IMR-90 (cell line): ENCODE measurements around the gene ZNF221. TPM values are rescaled to one million over a fixed set of nuclear protein-coding genes. Genes with fewer than 3 reads are reported as not detected.

Experiments
- ATAC-seq: fragments of 200-7000 bp; cut with Tn5 transposase; 2 replicates; pipeline ENCODE4 v1.9.1; 2020; ENCODE audit warnings: low read depth, mild to moderate bottlenecking, moderate library complexity
- BruUV-seq: library from RNA; stranded (reverse); fragments of 400-500 nt; replicated peaks from 2 replicates; lab custom pipeline; 2021; lab: Mats Ljungman, UMichigan
- CTCF ChIA-PET: fragments of 300-600 bp; formaldehyde crosslinking; extraction: SDS; loops from one replicate; lab custom pipeline; 2021; ENCODE audit warnings: antibody characterized with exemption; lab: Yijun Ruan, JAX
- POLR2A ChIA-PET: fragments of 300-600 bp; sonication (Branson Sonifier 250); formaldehyde crosslinking; loops from one replicate; lab custom pipeline; 2022; ENCODE audit warnings: antibody characterized with exemption; ENCODE audit not compliant: unreplicated experiment; lab: Charles Lee
- DNase-seq: peaks from one replicate; pipeline ENCODE4 v3.0.0; 2013
- H2AFZ ChIP-seq: replicated peaks from 2 replicates; pipeline ENCODE3; 2013; ENCODE audit warnings: low read length, mild to moderate bottlenecking; ENCODE audit not compliant: poor library complexity
- H2AK5ac ChIP-seq: 2 replicates; pipeline ENCODE4 v1.6.1; 2013; ENCODE audit warnings: low read depth, low read length, inconsistent platforms
- H2AK9ac ChIP-seq: replicated peaks from 2 replicates; pipeline ENCODE3; 2013; ENCODE audit warnings: mild to moderate bottlenecking, low read depth, low read length, moderate library complexity; ENCODE audit not compliant: poor library complexity
- H2BK120ac ChIP-seq: 2 replicates; pipeline ENCODE4 v1.6.1; 2013; ENCODE audit warnings: low read depth, low read length, inconsistent platforms
- H2BK15ac ChIP-seq: 3 replicates; pipeline ENCODE4 v1.6.1; 2013; ENCODE audit warnings: low read depth, low read length, inconsistent platforms
- H2BK20ac ChIP-seq: 2 replicates; pipeline ENCODE4 v1.6.1; 2013; ENCODE audit warnings: low read depth, mild to moderate bottlenecking, inconsistent platforms, low read length, moderate library complexity
- H2BK5ac ChIP-seq: 2 replicates; pipeline ENCODE4 v1.6.1; 2013; ENCODE audit warnings: mild to moderate bottlenecking, low read depth, low read length, inconsistent platforms; ENCODE audit not compliant: poor library complexity, severe bottlenecking
- H3K14ac ChIP-seq: replicated peaks from 2 replicates; pipeline ENCODE4 v1.6.1; 2013; ENCODE audit warnings: low read depth, low read length, inconsistent platforms
- H3K18ac ChIP-seq: 2 replicates; pipeline ENCODE4 v1.6.1; 2013; ENCODE audit warnings: low read depth, low read length, control low read depth
- H3K23ac ChIP-seq: 2 replicates; pipeline ENCODE4 v1.6.1; 2013; ENCODE audit warnings: low read depth, low read length, inconsistent platforms
- H3K27ac ChIP-seq: 2 replicates; pipeline ENCODE4 v1.5.1; 2013; ENCODE audit warnings: mild to moderate bottlenecking, control low read depth, low read length; ENCODE audit not compliant: insufficient read depth
- H3K27me3 ChIP-seq: 2 replicates; pipeline ENCODE4 v1.6.1; 2013; ENCODE audit warnings: low read length; ENCODE audit not compliant: control insufficient read depth, insufficient read depth
- H3K36me3 ChIP-seq: 2 replicates; pipeline ENCODE4 v1.6.1; 2013; ENCODE audit warnings: low read length, mixed read lengths; ENCODE audit not compliant: control insufficient read depth, insufficient read depth
- H3K4ac ChIP-seq: 2 replicates; pipeline ENCODE4 v1.6.1; 2013; ENCODE audit warnings: low read depth, low read length, inconsistent platforms
- H3K4me1 ChIP-seq: 2 replicates; pipeline ENCODE4 v1.6.1; 2013; ENCODE audit warnings: low read length, mixed read lengths; ENCODE audit not compliant: control insufficient read depth, insufficient read depth
- H3K4me2 ChIP-seq: 2 replicates; pipeline ENCODE4 v1.6.1; 2013; ENCODE audit warnings: low read depth, mild to moderate bottlenecking, control low read depth, low read length, moderate library complexity
- H3K4me3 ChIP-seq: 2 replicates; pipeline ENCODE4 v1.5.1; 2013; ENCODE audit warnings: low read depth, mild to moderate bottlenecking, control low read depth, low read length, moderate library complexity; ENCODE audit not compliant: insufficient read depth
- H3K56ac ChIP-seq: 2 replicates; pipeline ENCODE4 v1.6.1; 2013; ENCODE audit warnings: low read length, inconsistent platforms; ENCODE audit not compliant: insufficient read depth; ENCODE audit errors: extremely low read depth
- H3K79me1 ChIP-seq, 2 experiments: 2 replicates each; pipeline ENCODE4 v1.6.1; 2013; ENCODE audit warnings: low read length in 2 of 2, inconsistent platforms in 1 of 2, low read depth in 1 of 2
- H3K9ac ChIP-seq: 2 replicates; pipeline ENCODE4 v1.6.1; 2013; ENCODE audit warnings: low read depth, low read length, control low read depth
- H3K9me1 ChIP-seq: 2 replicates; pipeline ENCODE4 v1.6.1; 2013; ENCODE audit warnings: low read length, inconsistent platforms; ENCODE audit not compliant: insufficient read depth
- H3K9me3 ChIP-seq: 2 replicates; pipeline ENCODE4 v1.6.1; 2013; ENCODE audit warnings: low read length; ENCODE audit not compliant: control insufficient read depth, insufficient read depth
- H4K20me1 ChIP-seq: 2 replicates; pipeline ENCODE4 v1.6.1; 2013; ENCODE audit warnings: low read length, inconsistent platforms; ENCODE audit not compliant: insufficient read depth
- H4K5ac ChIP-seq: 2 replicates; pipeline ENCODE4 v1.6.1; 2013; ENCODE audit warnings: mild to moderate bottlenecking, low read depth, low read length, control low read depth
- H4K8ac ChIP-seq, 2 experiments: 2 replicates each; pipeline ENCODE4 v1.6.1; 2013; ENCODE audit warnings: low read depth in 2 of 2, low read length in 2 of 2, control low read depth in 1 of 2, inconsistent platforms in 1 of 2
- H4K91ac ChIP-seq: 2 replicates; pipeline ENCODE4 v1.6.1; 2013; ENCODE audit warnings: low read depth, low read length, inconsistent platforms; ENCODE audit not compliant: insufficient read depth
- BHLHE40 ChIP-seq: fragments of 150-350 bp; IDR thresholded peaks from 2 replicates; pipeline ENCODE4 v1.6.1; 2016; ENCODE audit warnings: mild to moderate bottlenecking, low read depth, low read length
- CEBPB ChIP-seq: IDR thresholded peaks from 2 replicates; pipeline ENCODE4 v1.6.1; 2012; ENCODE audit warnings: low read depth, low read length, improper control_type of control experiment
- MAZ ChIP-seq: IDR thresholded peaks from 2 replicates; pipeline ENCODE4 v1.6.1; 2012; ENCODE audit warnings: low read depth, mild to moderate bottlenecking, low read length, improper control_type of control experiment, moderate library complexity, borderline replicate concordance
- MXI1 ChIP-seq: IDR thresholded peaks from 2 replicates; pipeline ENCODE4 v1.6.1; 2012; ENCODE audit warnings: low read depth, mild to moderate bottlenecking, low read length, moderate library complexity, borderline replicate concordance
- POLR2A ChIP-seq: IDR thresholded peaks from 2 replicates; pipeline ENCODE4 v1.6.1; 2012; ENCODE audit warnings: mild to moderate bottlenecking, low read depth, low read length
- SMC3 ChIP-seq: fragments of 150-350 bp; IDR thresholded peaks from 2 replicates; pipeline ENCODE4 v1.6.1; 2016; ENCODE audit warnings: low read depth, mild to moderate bottlenecking, antibody characterized with exemption, low read length, moderate library complexity
- WGBS, 2 experiments: methylation state at CpG; one replicate each; pipeline versions ENCODE4 v1.1.5 to v1.1.7; 2013; ENCODE audit warnings: missing lambda C conversion rate in 2 of 2; ENCODE audit not compliant: insufficient read length in 1 of 2; ENCODE audit errors: extremely low coverage in 2 of 2; 5-methylcytosine and 5-hydroxymethylcytosine counted together
- dilution Hi-C: fragments of 300-500 bp; cut with HindIII; formaldehyde crosslinking; loops from one replicate; pipeline ENCODE4 v1.14.3; 2018; ENCODE audit warnings: low sequenced_read_pairs; ENCODE audit not compliant: unreplicated experiment
- in situ Hi-C: fragments of 300-500 bp; cut with MboI; formaldehyde crosslinking; loops from 3 replicates; pipeline ENCODE4 v1.14.3; 2019; ENCODE audit warnings: low sequenced_read_pairs, inconsistent platforms, mixed read lengths
- intact Hi-C: fragments of 100-400 bp; cut with micrococcal nuclease; formaldehyde crosslinking; loops from 2 replicates; pipeline ENCODE4 v1.10.0; 2022
- polyA plus RNA-seq, 3 experiments: library from polyadenylated mRNA; depleted of rRNA; stranded (reverse); fragments of >200 nt; gene quantifications; 2 replicates each; pipeline ENCODE4 v1.2.3, GENCODE V29; 2012; ENCODE audit warnings: low replicate concordance in 1 of 3
- total RNA-seq: library from RNA; depleted of rRNA; stranded (reverse); fragments of >200 nt; gene quantifications from 2 replicates; pipeline ENCODE4 v1.2.3, GENCODE V29; 2012
- TF ChIP-seq, protein P1 (sequence below): conservative IDR thresholded peaks from 2 replicates; pipeline ENCODE4 v1.5.1; 2012; ENCODE audit warnings: mild to moderate bottlenecking, low read depth, low read length, improper control_type of control experiment

Gene ZNF221
- total and polyA plus RNA-seq, 2 of the 4 experiments (the other 2 are of a cell fraction): 1.0 to 10.6 TPM

DNA sequence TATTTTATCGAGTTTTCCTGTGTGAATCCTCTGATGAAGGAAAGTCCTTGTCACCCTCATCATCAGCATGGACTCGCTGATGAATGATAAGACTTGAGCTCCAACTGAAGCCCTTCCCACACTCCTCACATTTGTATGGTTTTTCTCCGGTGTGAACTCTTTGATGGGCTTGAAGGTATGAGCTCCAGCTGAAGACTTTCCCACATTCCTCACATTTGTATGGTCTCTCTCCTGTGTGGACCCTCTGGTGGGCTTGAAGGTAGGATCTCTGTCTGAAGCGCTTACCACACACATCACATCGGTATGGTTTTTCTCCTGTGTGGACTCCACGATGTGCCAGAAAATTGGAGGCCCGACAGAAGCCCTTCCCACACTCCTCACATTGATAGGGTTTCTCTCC is 37.6 kb upstream of the ZNF221 start:
- no peak overlapping the region for H2BK120ac ChIP-seq
- intact Hi-C loops: no loop called here
- no peak overlapping the region for H3K56ac ChIP-seq
- DNase-seq: no peak
- no peak overlapping the region for H4K91ac ChIP-seq
- H4K5ac ChIP-seq: no peak overlapping the region
- H3K9ac ChIP-seq: no peak overlapping the region
- peaks cover 47% of the 10 kb centered on the region for H3K36me3 ChIP-seq
- no peak overlapping the region for H3K4me2 ChIP-seq
- no peak overlapping the region for H2AK5ac ChIP-seq
- dilution Hi-C loops: no loop called here
- ATAC-seq: no peak
- ChIA-PET CTCF (interaction anchor here (1.0 kb wide), 1 partner anchor 38 kb away, joined by 3 read pairs; the partner anchor contains the start of gene ZNF221), POLR2A (no interaction called here)
- in situ Hi-C loops: no loop called here
- H2AFZ ChIP-seq: no peak overlapping the region
- H3K4ac ChIP-seq: no peak overlapping the region
- H3K27me3 ChIP-seq: no peaks in the 10 kb centered on the region
- BruUV-seq: no TSS peak
- no peak overlapping the region for H2BK20ac ChIP-seq
- no peak overlapping the region for H3K4me3 ChIP-seq
- no peak overlapping the region for H3K18ac ChIP-seq
- no peak overlapping the region for H2BK5ac ChIP-seq
- H4K8ac ChIP-seq: no peak overlapping the region
- H3K79me1 ChIP-seq: no peaks in the 10 kb centered on the region
- no CpG with 5 or more reads among the region's 7 CpGs for WGBS, 2 experiments
- TF ChIP-seq SMC3: no peak
- TF ChIP-seq MXI1: no peak
- TF ChIP-seq, protein P1, sequence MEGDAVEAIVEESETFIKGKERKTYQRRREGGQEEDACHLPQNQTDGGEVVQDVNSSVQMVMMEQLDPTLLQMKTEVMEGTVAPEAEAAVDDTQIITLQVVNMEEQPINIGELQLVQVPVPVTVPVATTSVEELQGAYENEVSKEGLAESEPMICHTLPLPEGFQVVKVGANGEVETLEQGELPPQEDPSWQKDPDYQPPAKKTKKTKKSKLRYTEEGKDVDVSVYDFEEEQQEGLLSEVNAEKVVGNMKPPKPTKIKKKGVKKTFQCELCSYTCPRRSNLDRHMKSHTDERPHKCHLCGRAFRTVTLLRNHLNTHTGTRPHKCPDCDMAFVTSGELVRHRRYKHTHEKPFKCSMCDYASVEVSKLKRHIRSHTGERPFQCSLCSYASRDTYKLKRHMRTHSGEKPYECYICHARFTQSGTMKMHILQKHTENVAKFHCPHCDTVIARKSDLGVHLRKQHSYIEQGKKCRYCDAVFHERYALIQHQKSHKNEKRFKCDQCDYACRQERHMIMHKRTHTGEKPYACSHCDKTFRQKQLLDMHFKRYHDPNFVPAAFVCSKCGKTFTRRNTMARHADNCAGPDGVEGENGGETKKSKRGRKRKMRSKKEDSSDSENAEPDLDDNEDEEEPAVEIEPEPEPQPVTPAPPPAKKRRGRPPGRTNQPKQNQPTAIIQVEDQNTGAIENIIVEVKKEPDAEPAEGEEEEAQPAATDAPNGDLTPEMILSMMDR: no peak
- TF ChIP-seq BHLHE40: no peak
- no peak for TF ChIP-seq MAZ
- no peak for TF ChIP-seq POLR2A
- TF ChIP-seq CEBPB: no peak
- H3K14ac ChIP-seq: no peak overlapping the region
- no peak overlapping the region for H3K27ac ChIP-seq
- H3K9me1 ChIP-seq: no peaks in the 10 kb centered on the region
- H2BK15ac ChIP-seq: no peak overlapping the region
- H3K23ac ChIP-seq: no peak overlapping the region
- H3K4me1 ChIP-seq: no peaks in the 10 kb centered on the region
- peaks cover 47% of the 10 kb centered on the region for H3K9me3 ChIP-seq
- H4K20me1 ChIP-seq: no peaks in the 10 kb centered on the region
- no peak overlapping the region for H2AK9ac ChIP-seq
